WTC11 (cell line): Measurements from ENCODE around the gene GPD1. TPM values are rescaled to one million over a fixed set of nuclear protein-coding genes. Genes with fewer than 3 reads are reported as not detected.
A peak's percentile ranks its signal among the peaks of the same experiment; 100 is the strongest.

ENCODE experiments used
- ATAC-seq: fragments of 200-7000 bp; cut with Tn5 transposase; 2 replicates; pipeline ENCODE4 v1.10.0; 2021; ENCODE audit warnings: mild to moderate bottlenecking, moderate library complexity
- Bru-seq: library from RNA; stranded (reverse); fragments of 400-500 nt; gene quantifications from one replicate; lab custom pipeline; 2021; lab: Mats Ljungman, UMichigan
- CTCF ChIA-PET: fragments of 300-600 bp; sonication (Branson Sonifier 250); formaldehyde crosslinking; loops from one replicate; lab custom pipeline; 2021; ENCODE audit warnings: antibody characterized with exemption; lab: Charles Lee
- POLR2A ChIA-PET: fragments of 350-600 bp; sonication (Branson Sonifier 250); formaldehyde crosslinking; loops from one replicate; lab custom pipeline; 2021; ENCODE audit warnings: antibody characterized with exemption; lab: Charles Lee
- DNase-seq: peaks from one replicate; pipeline ENCODE4 v3.0.0; 2021; ENCODE audit warnings: low spot score
- H3K27ac Mint-ChIP-seq: 2 replicates; pipeline ENCODE4 v1.8.0; 2021; ENCODE audit warnings: mixed read lengths
- H3K27me3 Mint-ChIP-seq: 2 replicates; pipeline ENCODE4 v1.8.0; 2021; ENCODE audit warnings: low read depth, mild to moderate bottlenecking, moderate library complexity, mixed read lengths
- H3K36me3 Mint-ChIP-seq: 2 replicates; pipeline ENCODE4 v1.8.0; 2021; ENCODE audit warnings: mixed read lengths
- H3K4me1 Mint-ChIP-seq: 2 replicates; pipeline ENCODE4 v1.8.0; 2022; ENCODE audit warnings: mixed read lengths
- H3K4me3 Mint-ChIP-seq: 2 replicates; pipeline ENCODE4 v1.8.0; 2021; ENCODE audit warnings: mild to moderate bottlenecking, moderate library complexity, mixed read lengths
- H3K9me3 Mint-ChIP-seq: 2 replicates; pipeline ENCODE4 v1.8.0; 2021; ENCODE audit warnings: mixed read lengths
- CREM ChIP-seq: sonication (generic); formaldehyde crosslinking; IDR thresholded peaks from 2 replicates; pipeline ENCODE4 v1.8.1; 2022; ENCODE audit warnings: mild to moderate bottlenecking, missing genetic modification reagents, moderate library complexity
- FOXP1 ChIP-seq: sonication (generic); formaldehyde crosslinking; IDR thresholded peaks from 2 replicates; pipeline ENCODE4 v1.8.0; 2022; ENCODE audit warnings: missing genetic modification reagents, mild to moderate bottlenecking, moderate library complexity, borderline replicate concordance
- GTF2I ChIP-seq: fragments of 250-450 bp; sonication (Bioruptor Pico); conservative IDR thresholded peaks from 2 replicates; pipeline ENCODE4 v1.4.0; 2021; ENCODE audit warnings: mild to moderate bottlenecking
- NR1H2 ChIP-seq: sonication (generic); formaldehyde crosslinking; IDR thresholded peaks from 2 replicates; pipeline ENCODE4 v1.9.0; 2021; ENCODE audit warnings: mild to moderate bottlenecking, moderate library complexity, missing genetic modification reagents
- PRRX2 ChIP-seq: fragments of 250-450 bp; sonication (Bioruptor Pico); IDR thresholded peaks from 2 replicates; pipeline ENCODE4 v1.8.0; 2021; ENCODE audit warnings: mild to moderate bottlenecking
- SMAD3 ChIP-seq: sonication (generic); formaldehyde crosslinking; IDR thresholded peaks from 2 replicates; pipeline ENCODE4 v1.8.0; 2022; ENCODE audit warnings: missing genetic modification reagents, mild to moderate bottlenecking, borderline replicate concordance
- SP1 ChIP-seq: sonication (generic); formaldehyde crosslinking; conservative IDR thresholded peaks from 2 replicates; pipeline ENCODE4 v1.8.1; 2022; ENCODE audit warnings: missing genetic modification reagents
- ZBTB21 ChIP-seq: sonication (generic); formaldehyde crosslinking; IDR thresholded peaks from 2 replicates; pipeline ENCODE4 v1.8.1; 2023; ENCODE audit warnings: mild to moderate bottlenecking, missing genetic modification reagents, borderline replicate concordance
- ZNF423 ChIP-seq: fragments of 250-450 bp; sonication (Bioruptor Pico); IDR thresholded peaks from 2 replicates; pipeline ENCODE4 v2.1.2; 2022; ENCODE audit warnings: mild to moderate bottlenecking, moderate library complexity
- long read RNA-seq, 3 experiments: library from RNA in 1 of 3; library from capped mRNA in 1 of 3; library from polyadenylated mRNA in 1 of 3; unstranded in 2 of 3; stranded (forward) in 1 of 3; transcript quantifications; one replicate each; pipeline ENCODE4 v2.0.0, GENCODE V29; 2021
- total RNA-seq: library from RNA; stranded (reverse); gene quantifications from 3 replicates; pipeline ENCODE4 v1.2.3, GENCODE V29; 2021
- TF ChIP-seq, protein P1 (sequence below): fragments of 250-450 bp; sonication (Bioruptor Pico); IDR thresholded peaks from 2 replicates; pipeline ENCODE4 v1.8.0; 2021; ENCODE audit warnings: mild to moderate bottlenecking
- TF ChIP-seq, protein P2 (sequence below): fragments of 250-450 bp; sonication (Bioruptor Pico); IDR thresholded peaks from 2 replicates; pipeline ENCODE4 v2.1.2; 2022; ENCODE audit warnings: mild to moderate bottlenecking, moderate library complexity
- TF ChIP-seq, protein P3 (sequence below): sonication (generic); formaldehyde crosslinking; IDR thresholded peaks from 2 replicates; pipeline ENCODE4 v1.8.1; 2022; ENCODE audit warnings: missing genetic modification reagents, borderline replicate concordance
- TF ChIP-seq, protein P4 (sequence below): sonication (generic); formaldehyde crosslinking; conservative IDR thresholded peaks from 2 replicates; pipeline ENCODE4 v1.8.1; 2023; ENCODE audit warnings: mild to moderate bottlenecking, low read depth, missing genetic modification reagents, moderate library complexity
- TF ChIP-seq, protein P5 (sequence below): fragments of 200-600 bp; IDR thresholded peaks from 2 replicates; pipeline ENCODE4 v1.8.0; 2022; ENCODE audit warnings: antibody characterized with exemption
- TF ChIP-seq, protein P6 (sequence below): sonication (generic); formaldehyde crosslinking; IDR thresholded peaks from 2 replicates; pipeline ENCODE4 v1.8.0; 2022; ENCODE audit warnings: missing genetic modification reagents
- TF ChIP-seq, protein P7 (sequence below): sonication (generic); formaldehyde crosslinking; IDR thresholded peaks from 2 replicates; pipeline ENCODE4 v1.8.1; 2023; ENCODE audit warnings: mild to moderate bottlenecking, missing genetic modification reagents, borderline replicate concordance
- TF ChIP-seq, protein P8 (sequence below): sonication (generic); formaldehyde crosslinking; IDR thresholded peaks from 2 replicates; pipeline ENCODE4 v1.8.0; 2022; ENCODE audit warnings: mild to moderate bottlenecking, missing genetic modification reagents

Gene GPD1
- total RNA-seq (0.39 to 0.77 TPM (median 0.62 TPM) in 3 replicates), Bru-seq, nascent RNA (percentile 16 among the genes with signal in this experiment)
- long read RNA-seq, experiment 1, partial matches to known transcripts = 1 of 4 reads
- long read RNA-seq, experiment 1, other reads (novel, unspliced or antisense) = 0 of 4 reads
- long read RNA-seq, experiment 2 = 0 reads
- long read RNA-seq, experiment 3, partial matches to known transcripts = 0 of 1 reads
- long read RNA-seq, experiment 3, other reads (novel, unspliced or antisense) = 1 of 1 reads

DNA sequence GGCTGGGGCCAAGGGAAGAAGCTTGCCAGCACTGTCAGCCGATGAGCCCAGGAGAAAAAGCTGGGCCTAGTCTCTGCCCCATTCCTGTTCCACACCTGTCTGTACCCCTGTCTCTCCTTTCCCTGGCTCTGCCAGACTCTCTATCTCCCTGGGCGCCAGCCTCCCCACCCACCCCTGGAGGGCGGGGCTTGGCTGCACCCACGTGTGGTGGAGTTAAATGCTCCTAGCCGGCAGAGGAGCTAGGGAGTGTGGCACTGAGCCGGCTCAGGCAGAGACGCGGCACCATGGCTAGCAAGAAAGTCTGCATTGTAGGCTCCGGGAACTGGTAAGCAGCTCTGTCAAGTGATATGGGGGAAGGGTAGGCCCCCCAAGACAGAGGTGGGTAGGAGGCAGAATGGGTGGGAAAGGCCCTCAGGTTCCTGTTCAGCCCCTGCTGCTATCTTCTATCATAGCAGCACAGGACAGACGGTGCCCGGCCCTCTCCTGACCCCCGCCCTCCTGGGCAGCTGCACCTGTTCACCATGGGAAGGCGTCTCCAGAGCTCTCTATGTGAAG is at the start of gene GPD1:
TSS of gene GPD1 (plus strand) at position 242 of the 555 bp plus-strand sequence. CDS start at position 285, 43 bp downstream.
- CTCF ChIA-PET = interaction anchor here (0.6 to 4.8 kb wide), 15 partner anchors 8 to 756 kb away, joined by 3 to 165 read pairs (median 5); partner anchors contain the start of genes CERS5, COX14, SMARCD1 and TMBIM6
- ATAC-seq = peak; percentile 77
- peak within 1 kb of the TSS; percentile 82; the same call in 1 of the 2 replicates for H3K27ac Mint-ChIP-seq
- POLR2A ChIA-PET = interaction anchor here (0.9 to 1.8 kb wide), 2 partner anchors 19 to 63 kb away, joined by 6 to 8 read pairs; partner anchors contain the start of genes CERS5 and SMARCD1
- peak; percentile 48 for DNase-seq
- no peaks in the 10 kb centered on the region for H3K9me3 Mint-ChIP-seq
- peaks cover 30% of the 10 kb centered on the region for H3K4me1 Mint-ChIP-seq
- H3K36me3 Mint-ChIP-seq = peaks cover 23% of the 10 kb centered on the region
- no peak within 1 kb of the TSS for H3K4me3 Mint-ChIP-seq
- no peaks in the 10 kb centered on the region for H3K27me3 Mint-ChIP-seq
- TF ChIP-seq, protein P1, sequence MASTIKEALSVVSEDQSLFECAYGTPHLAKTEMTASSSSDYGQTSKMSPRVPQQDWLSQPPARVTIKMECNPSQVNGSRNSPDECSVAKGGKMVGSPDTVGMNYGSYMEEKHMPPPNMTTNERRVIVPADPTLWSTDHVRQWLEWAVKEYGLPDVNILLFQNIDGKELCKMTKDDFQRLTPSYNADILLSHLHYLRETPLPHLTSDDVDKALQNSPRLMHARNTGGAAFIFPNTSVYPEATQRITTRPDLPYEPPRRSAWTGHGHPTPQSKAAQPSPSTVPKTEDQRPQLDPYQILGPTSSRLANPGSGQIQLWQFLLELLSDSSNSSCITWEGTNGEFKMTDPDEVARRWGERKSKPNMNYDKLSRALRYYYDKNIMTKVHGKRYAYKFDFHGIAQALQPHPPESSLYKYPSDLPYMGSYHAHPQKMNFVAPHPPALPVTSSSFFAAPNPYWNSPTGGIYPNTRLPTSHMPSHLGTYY (CRISPR knock-in tag) = no peak
- TF ChIP-seq FOXP1 (CRISPR knock-in tag) = no peak
- no peak for TF ChIP-seq PRRX2
- TF ChIP-seq, protein P2, sequence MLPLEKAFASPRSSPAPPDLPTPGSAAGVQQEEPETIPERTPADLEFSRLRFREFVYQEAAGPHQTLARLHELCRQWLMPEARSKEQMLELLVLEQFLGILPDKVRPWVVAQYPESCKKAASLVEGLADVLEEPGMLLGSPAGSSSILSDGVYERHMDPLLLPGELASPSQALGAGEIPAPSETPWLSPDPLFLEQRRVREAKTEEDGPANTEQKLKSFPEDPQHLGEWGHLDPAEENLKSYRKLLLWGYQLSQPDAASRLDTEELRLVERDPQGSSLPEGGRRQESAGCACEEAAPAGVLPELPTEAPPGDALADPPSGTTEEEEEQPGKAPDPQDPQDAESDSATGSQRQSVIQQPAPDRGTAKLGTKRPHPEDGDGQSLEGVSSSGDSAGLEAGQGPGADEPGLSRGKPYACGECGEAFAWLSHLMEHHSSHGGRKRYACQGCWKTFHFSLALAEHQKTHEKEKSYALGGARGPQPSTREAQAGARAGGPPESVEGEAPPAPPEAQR (CRISPR knock-in tag) = no peak
- TF ChIP-seq, protein P3, sequence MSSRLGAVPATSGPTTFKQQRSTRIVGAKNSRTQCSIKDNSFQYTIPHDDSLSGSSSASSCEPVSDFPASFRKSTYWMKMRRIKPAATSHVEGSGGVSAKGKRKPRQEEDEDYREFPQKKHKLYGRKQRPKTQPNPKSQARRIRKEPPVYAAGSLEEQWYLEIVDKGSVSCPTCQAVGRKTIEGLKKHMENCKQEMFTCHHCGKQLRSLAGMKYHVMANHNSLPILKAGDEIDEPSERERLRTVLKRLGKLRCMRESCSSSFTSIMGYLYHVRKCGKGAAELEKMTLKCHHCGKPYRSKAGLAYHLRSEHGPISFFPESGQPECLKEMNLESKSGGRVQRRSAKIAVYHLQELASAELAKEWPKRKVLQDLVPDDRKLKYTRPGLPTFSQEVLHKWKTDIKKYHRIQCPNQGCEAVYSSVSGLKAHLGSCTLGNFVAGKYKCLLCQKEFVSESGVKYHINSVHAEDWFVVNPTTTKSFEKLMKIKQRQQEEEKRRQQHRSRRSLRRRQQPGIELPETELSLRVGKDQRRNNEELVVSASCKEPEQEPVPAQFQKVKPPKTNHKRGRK = no peak
- TF ChIP-seq CREM (CRISPR knock-in tag) = no peak
- no peak for TF ChIP-seq SMAD3 (CRISPR knock-in tag)
- no peak for TF ChIP-seq GTF2I (CRISPR knock-in tag)
- no peak for TF ChIP-seq SP1 (CRISPR knock-in tag)
- no peak for TF ChIP-seq ZBTB21
- TF ChIP-seq, protein P4, sequence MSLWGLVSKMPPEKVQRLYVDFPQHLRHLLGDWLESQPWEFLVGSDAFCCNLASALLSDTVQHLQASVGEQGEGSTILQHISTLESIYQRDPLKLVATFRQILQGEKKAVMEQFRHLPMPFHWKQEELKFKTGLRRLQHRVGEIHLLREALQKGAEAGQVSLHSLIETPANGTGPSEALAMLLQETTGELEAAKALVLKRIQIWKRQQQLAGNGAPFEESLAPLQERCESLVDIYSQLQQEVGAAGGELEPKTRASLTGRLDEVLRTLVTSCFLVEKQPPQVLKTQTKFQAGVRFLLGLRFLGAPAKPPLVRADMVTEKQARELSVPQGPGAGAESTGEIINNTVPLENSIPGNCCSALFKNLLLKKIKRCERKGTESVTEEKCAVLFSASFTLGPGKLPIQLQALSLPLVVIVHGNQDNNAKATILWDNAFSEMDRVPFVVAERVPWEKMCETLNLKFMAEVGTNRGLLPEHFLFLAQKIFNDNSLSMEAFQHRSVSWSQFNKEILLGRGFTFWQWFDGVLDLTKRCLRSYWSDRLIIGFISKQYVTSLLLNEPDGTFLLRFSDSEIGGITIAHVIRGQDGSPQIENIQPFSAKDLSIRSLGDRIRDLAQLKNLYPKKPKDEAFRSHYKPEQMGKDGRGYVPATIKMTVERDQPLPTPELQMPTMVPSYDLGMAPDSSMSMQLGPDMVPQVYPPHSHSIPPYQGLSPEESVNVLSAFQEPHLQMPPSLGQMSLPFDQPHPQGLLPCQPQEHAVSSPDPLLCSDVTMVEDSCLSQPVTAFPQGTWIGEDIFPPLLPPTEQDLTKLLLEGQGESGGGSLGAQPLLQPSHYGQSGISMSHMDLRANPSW (CRISPR knock-in tag) = no peak
- no peak for TF ChIP-seq ZNF423
- TF ChIP-seq, protein P5, sequence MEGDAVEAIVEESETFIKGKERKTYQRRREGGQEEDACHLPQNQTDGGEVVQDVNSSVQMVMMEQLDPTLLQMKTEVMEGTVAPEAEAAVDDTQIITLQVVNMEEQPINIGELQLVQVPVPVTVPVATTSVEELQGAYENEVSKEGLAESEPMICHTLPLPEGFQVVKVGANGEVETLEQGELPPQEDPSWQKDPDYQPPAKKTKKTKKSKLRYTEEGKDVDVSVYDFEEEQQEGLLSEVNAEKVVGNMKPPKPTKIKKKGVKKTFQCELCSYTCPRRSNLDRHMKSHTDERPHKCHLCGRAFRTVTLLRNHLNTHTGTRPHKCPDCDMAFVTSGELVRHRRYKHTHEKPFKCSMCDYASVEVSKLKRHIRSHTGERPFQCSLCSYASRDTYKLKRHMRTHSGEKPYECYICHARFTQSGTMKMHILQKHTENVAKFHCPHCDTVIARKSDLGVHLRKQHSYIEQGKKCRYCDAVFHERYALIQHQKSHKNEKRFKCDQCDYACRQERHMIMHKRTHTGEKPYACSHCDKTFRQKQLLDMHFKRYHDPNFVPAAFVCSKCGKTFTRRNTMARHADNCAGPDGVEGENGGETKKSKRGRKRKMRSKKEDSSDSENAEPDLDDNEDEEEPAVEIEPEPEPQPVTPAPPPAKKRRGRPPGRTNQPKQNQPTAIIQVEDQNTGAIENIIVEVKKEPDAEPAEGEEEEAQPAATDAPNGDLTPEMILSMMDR = no peak
- TF ChIP-seq, protein P6, sequence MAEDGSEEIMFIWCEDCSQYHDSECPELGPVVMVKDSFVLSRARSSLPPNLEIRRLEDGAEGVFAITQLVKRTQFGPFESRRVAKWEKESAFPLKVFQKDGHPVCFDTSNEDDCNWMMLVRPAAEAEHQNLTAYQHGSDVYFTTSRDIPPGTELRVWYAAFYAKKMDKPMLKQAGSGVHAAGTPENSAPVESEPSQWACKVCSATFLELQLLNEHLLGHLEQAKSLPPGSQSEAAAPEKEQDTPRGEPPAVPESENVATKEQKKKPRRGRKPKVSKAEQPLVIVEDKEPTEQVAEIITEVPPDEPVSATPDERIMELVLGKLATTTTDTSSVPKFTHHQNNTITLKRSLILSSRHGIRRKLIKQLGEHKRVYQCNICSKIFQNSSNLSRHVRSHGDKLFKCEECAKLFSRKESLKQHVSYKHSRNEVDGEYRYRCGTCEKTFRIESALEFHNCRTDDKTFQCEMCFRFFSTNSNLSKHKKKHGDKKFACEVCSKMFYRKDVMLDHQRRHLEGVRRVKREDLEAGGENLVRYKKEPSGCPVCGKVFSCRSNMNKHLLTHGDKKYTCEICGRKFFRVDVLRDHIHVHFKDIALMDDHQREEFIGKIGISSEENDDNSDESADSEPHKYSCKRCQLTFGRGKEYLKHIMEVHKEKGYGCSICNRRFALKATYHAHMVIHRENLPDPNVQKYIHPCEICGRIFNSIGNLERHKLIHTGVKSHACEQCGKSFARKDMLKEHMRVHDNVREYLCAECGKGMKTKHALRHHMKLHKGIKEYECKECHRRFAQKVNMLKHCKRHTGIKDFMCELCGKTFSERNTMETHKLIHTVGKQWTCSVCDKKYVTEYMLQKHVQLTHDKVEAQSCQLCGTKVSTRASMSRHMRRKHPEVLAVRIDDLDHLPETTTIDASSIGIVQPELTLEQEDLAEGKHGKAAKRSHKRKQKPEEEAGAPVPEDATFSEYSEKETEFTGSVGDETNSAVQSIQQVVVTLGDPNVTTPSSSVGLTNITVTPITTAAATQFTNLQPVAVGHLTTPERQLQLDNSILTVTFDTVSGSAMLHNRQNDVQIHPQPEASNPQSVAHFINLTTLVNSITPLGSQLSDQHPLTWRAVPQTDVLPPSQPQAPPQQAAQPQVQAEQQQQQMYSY (CRISPR knock-in tag) = no peak
- TF ChIP-seq, protein P7, sequence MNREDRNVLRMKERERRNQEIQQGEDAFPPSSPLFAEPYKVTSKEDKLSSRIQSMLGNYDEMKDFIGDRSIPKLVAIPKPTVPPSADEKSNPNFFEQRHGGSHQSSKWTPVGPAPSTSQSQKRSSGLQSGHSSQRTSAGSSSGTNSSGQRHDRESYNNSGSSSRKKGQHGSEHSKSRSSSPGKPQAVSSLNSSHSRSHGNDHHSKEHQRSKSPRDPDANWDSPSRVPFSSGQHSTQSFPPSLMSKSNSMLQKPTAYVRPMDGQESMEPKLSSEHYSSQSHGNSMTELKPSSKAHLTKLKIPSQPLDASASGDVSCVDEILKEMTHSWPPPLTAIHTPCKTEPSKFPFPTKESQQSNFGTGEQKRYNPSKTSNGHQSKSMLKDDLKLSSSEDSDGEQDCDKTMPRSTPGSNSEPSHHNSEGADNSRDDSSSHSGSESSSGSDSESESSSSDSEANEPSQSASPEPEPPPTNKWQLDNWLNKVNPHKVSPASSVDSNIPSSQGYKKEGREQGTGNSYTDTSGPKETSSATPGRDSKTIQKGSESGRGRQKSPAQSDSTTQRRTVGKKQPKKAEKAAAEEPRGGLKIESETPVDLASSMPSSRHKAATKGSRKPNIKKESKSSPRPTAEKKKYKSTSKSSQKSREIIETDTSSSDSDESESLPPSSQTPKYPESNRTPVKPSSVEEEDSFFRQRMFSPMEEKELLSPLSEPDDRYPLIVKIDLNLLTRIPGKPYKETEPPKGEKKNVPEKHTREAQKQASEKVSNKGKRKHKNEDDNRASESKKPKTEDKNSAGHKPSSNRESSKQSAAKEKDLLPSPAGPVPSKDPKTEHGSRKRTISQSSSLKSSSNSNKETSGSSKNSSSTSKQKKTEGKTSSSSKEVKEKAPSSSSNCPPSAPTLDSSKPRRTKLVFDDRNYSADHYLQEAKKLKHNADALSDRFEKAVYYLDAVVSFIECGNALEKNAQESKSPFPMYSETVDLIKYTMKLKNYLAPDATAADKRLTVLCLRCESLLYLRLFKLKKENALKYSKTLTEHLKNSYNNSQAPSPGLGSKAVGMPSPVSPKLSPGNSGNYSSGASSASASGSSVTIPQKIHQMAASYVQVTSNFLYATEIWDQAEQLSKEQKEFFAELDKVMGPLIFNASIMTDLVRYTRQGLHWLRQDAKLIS (CRISPR knock-in tag) = no peak
- TF ChIP-seq, protein P8, sequence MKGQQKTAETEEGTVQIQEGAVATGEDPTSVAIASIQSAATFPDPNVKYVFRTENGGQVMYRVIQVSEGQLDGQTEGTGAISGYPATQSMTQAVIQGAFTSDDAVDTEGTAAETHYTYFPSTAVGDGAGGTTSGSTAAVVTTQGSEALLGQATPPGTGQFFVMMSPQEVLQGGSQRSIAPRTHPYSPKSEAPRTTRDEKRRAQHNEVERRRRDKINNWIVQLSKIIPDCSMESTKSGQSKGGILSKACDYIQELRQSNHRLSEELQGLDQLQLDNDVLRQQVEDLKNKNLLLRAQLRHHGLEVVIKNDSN = no peak
- TF ChIP-seq NR1H2 (CRISPR knock-in tag) = no peak
